Karpas-422 (cell line): ENCODE data around the gene FBXO22. TPM values are rescaled to one million over a fixed set of nuclear protein-coding genes. Genes with fewer than 3 reads are reported as not detected.
A peak's percentile ranks its signal among the peaks of the same experiment; 100 is the strongest.
"Not testable (repeated sequence)": the region's sequence is repeated elsewhere in the genome, so short reads cannot be mapped to it uniquely, and the experiment has no call there.

Source experiments
- DNase-seq: peaks from one replicate; pipeline ENCODE4 v3.0.0-alpha.2; 2015
- H2AFZ ChIP-seq: fragments of 200-600 bp; sonication (generic); 2 replicates; pipeline ENCODE4 v1.6.1; 2014; ENCODE audit warnings: antibody characterized with exemption, low read length, mixed read lengths
- H3K27ac ChIP-seq: fragments of 200-600 bp; sonication (generic); 2 replicates; pipeline ENCODE4 v1.5.1; 2014; ENCODE audit warnings: mild to moderate bottlenecking, low read length, moderate library complexity
- H3K27me3 ChIP-seq: fragments of 200-600 bp; sonication (generic); 2 replicates; pipeline ENCODE4 v1.6.1; 2014; ENCODE audit warnings: low read length, mixed read lengths
- H3K36me3 ChIP-seq: fragments of 200-600 bp; sonication (generic); 2 replicates; pipeline ENCODE4 v1.6.1; 2014; ENCODE audit warnings: low read length, mixed read lengths; ENCODE audit not compliant: insufficient read depth
- H3K4me1 ChIP-seq: fragments of 200-600 bp; sonication (generic); 2 replicates; pipeline ENCODE4 v1.6.1; 2014; ENCODE audit warnings: mild to moderate bottlenecking, low read length, mixed read lengths
- H3K4me2 ChIP-seq: fragments of 200-600 bp; sonication (generic); 2 replicates; pipeline ENCODE4 v1.6.1; 2014; ENCODE audit warnings: low read length, low read depth, mild to moderate bottlenecking; ENCODE audit not compliant: poor library complexity, severe bottlenecking
- H3K4me3 ChIP-seq: fragments of 200-600 bp; sonication (generic); 2 replicates; pipeline ENCODE4 v1.5.1; 2014; ENCODE audit warnings: mild to moderate bottlenecking, antibody characterized with exemption, low read length, mixed read lengths
- H3K79me2 ChIP-seq: fragments of 200-600 bp; sonication (generic); 2 replicates; pipeline ENCODE4 v1.6.1; 2014; ENCODE audit warnings: mild to moderate bottlenecking, low read length, mixed read lengths
- H3K9ac ChIP-seq: fragments of 200-600 bp; sonication (generic); 2 replicates; pipeline ENCODE4 v1.6.0; 2014; ENCODE audit warnings: low read length
- H3K9me2 ChIP-seq: fragments of 200-600 bp; sonication (generic), shearing (Covaris generic); replicated peaks from 2 replicates; pipeline ENCODE4 v1.6.0; 2014; ENCODE audit warnings: mild to moderate bottlenecking, low read length, moderate library complexity; ENCODE audit not compliant: insufficient read depth
- H3K9me3 ChIP-seq: fragments of 300-700, 200-600 bp; sonication (generic); 2 replicates; pipeline ENCODE4 v1.6.1; 2014; ENCODE audit warnings: low read length, mixed read lengths
- H4K20me1 ChIP-seq: fragments of 200-600 bp; sonication (generic); 2 replicates; pipeline ENCODE4 v1.6.1; 2014; ENCODE audit warnings: mild to moderate bottlenecking, antibody characterized with exemption, low read length, low read depth; ENCODE audit not compliant: insufficient read depth
- total RNA-seq: library from RNA; depleted of rRNA; stranded (reverse); fragments of >200 nt; shearing (Covaris generic); gene quantifications from 2 replicates; pipeline ENCODE4 v1.2.3, GENCODE V29; 2014; ENCODE audit warnings: low replicate concordance

The FBXO22 gene
- total RNA-seq, 1 experiment from 2014 or later = 30.1 TPM

DNA sequence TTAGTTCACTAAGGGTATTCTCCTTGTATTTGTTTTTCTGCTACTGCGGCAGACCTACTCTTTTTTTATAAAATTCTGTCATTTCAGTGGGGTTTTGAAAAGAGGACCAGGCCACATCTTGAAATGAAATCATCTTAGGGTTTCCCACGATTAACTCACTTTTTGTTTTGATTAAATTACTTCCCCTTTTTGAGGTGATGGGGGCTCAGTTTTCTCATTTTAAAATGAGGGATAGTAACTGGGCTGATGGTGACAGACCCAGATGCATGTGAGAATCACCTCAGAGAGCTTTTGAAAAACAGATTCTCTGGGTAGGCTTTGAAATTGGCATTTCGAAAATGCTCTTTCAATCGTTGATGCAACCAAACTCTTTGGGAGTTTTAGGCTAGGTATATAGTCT, 36.2 kb upstream of the FBXO22 start:
- Histone ChIP-seq H4K20me1 (no peaks in the 10 kb centered on the region; the same call in 1 of the 2 replicates), H3K9ac (no peak overlapping the region), H3K9me2 (no peaks in the 10 kb centered on the region), H3K4me3 (0 out of 2 replicates have a peak overlapping the region, but pooled peaks have one; percentile 5), H2AFZ (no peak overlapping the region), H3K27me3 (no peaks in the 10 kb centered on the region), H3K4me2 (peak overlapping the region; percentile 66), H3K27ac (0 out of 2 replicates have a peak overlapping the region, but pooled peaks have one; percentile 11), H3K36me3 (0 out of 2 replicates have a peak, but pooled peaks cover 3% of the 10 kb centered on the region), H3K79me2 (peaks cover 29% of the 10 kb centered on the region), H3K9me3 (no peaks in the 10 kb centered on the region), H3K4me1 (peaks cover 51% of the 10 kb centered on the region)
- peak; percentile 53 for DNase-seq

DNA sequence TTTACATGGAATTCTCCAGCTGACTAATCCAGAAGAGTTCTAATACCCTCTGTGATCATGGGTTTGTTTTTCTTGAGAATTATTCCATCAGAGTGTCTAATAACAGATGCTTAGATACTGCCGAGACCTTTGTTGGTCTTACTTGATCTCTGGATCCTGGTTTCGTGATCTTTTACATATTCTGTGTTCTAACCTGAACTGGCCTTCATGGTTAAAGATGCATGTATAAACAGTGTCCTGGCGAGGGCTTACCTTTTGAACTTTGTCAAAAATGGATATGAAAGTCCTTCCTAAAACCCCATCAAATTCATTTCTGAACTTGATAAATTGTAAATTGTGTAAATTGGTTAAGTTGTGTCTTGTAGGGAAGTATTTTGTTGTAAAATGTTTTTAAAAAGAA, 35.7 kb upstream of the FBXO22 start:
- peaks cover 25% of the 10 kb centered on the region for H3K79me2 ChIP-seq

DNA sequence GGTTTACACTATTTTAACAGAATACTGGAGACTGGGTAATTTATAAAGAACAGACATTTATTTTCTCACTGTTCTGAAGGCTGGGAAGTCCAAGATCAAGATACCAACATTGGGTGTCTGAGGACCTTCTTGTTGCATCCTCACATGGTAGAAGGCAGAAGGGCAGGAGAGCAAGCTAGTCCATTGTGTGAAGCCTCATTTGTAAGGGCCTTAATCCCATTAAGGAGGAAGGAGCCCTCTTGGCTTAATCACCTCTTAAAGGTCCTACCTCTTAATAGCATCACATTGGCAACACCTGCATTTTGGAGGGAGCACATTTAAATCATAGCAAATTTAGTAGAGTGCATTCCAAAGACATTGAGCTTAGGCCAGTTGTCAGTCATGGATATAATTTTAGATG, 34.2 kb upstream of the FBXO22 start:
- H2AFZ ChIP-seq = no peak overlapping the region
- H3K4me1 ChIP-seq = peaks cover 51% of the 10 kb centered on the region
- no peaks in the 10 kb centered on the region for H3K9me2 ChIP-seq
- peak overlapping the region; percentile 63 for H3K27ac ChIP-seq
- H3K4me2 ChIP-seq = peak overlapping the region; percentile 66
- no peaks in the 10 kb centered on the region; the same call in 1 of the 2 replicates for H4K20me1 ChIP-seq
- no peaks in the 10 kb centered on the region for H3K9me3 ChIP-seq
- DNase-seq = peak; percentile 50
- peak overlapping the region; percentile 44; the same call in 1 of the 2 replicates for H3K4me3 ChIP-seq
- peaks cover 23% of the 10 kb centered on the region; the same call in 1 of the 2 replicates for H3K79me2 ChIP-seq
- H3K9ac ChIP-seq = 0 out of 2 replicates have a peak overlapping the region, but pooled peaks have one; percentile 8
- no peaks in the 10 kb centered on the region for H3K27me3 ChIP-seq
- H3K36me3 ChIP-seq = peaks cover 8% of the 10 kb centered on the region; the same call in 1 of the 2 replicates

More for the DNA sequence above, 35.7 kb upstream of the FBXO22 start:
- Histone ChIP-seq H3K4me3 (0 out of 2 replicates have a peak overlapping the region, but pooled peaks have one; percentile 5), H3K4me2 (peak overlapping the region; percentile 66), H3K27me3 (no peaks in the 10 kb centered on the region), H4K20me1 (no peaks in the 10 kb centered on the region; the same call in 1 of the 2 replicates), H3K27ac (0 out of 2 replicates have a peak overlapping the region, but pooled peaks have one; percentile 11), H3K9me3 (no peaks in the 10 kb centered on the region), H3K9me2 (no peaks in the 10 kb centered on the region), H3K36me3 (0 out of 2 replicates have a peak, but pooled peaks cover 3% of the 10 kb centered on the region), H3K9ac (no peak overlapping the region), H3K4me1 (peaks cover 51% of the 10 kb centered on the region), H2AFZ (no peak overlapping the region)
- DNase-seq = no peak

DNA sequence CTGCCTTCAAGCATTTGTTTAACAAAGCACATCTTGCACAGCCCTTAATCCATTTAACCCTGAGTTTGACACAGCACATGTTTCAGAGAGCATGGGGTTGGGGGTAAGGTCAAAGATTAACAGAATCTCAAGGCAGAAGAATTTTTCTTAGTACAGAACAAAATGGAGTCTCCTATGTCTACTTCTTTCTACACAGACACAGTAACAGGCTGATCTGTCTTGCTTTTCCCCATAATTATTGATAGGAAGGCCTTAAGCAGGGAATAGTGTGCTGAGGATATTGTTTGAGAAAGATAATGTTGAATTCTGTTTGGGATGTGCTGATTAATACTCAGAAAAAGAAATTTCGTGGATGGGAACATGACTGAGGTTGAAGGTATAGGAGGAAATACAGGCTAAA, 32.1 kb upstream of the FBXO22 start:
- H3K9ac ChIP-seq, H3K9me3 ChIP-seq, H3K4me3 ChIP-seq, DNase-seq, H3K27ac ChIP-seq, H3K4me2 ChIP-seq, H4K20me1 ChIP-seq, H3K27me3 ChIP-seq, H2AFZ ChIP-seq, H3K9me2 ChIP-seq: not testable (repeated sequence)
- peaks cover 11% of the 10 kb centered on the region; the same call in 1 of the 2 replicates for H3K79me2 ChIP-seq
- H3K36me3 ChIP-seq = peaks cover 14% of the 10 kb centered on the region; the same call in 1 of the 2 replicates
- peaks cover 49% of the 10 kb centered on the region for H3K4me1 ChIP-seq

DNA sequence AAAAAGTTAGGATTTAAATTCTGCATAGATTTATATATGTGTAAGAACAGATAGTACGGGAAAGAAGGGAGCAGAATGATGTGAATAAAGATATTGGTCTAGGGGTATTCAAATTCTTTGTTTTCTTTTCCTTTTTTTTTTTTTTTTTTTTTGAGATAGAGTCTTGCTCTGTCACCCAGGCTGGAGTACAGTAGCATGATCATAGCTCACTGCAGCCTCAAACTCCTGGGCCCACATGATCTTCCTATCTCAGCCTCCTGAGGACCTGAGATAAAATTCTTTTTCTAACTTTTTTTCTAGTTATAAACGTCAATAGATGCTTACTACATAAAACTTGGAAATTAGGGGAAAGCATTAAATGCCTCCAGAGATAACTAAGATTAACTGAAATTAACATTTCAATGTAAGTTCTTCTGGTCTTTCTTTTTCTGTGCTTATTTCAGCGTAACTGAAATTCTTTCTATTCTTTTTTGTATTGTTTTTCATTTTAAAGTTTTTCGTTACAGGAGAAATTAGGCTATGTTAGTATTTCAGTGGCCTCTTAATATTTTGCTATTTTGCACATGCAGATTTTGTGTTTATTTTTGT, 31.2 kb upstream of the FBXO22 start:
- H3K4me1 ChIP-seq = peaks cover 44% of the 10 kb centered on the region
- H2AFZ ChIP-seq = no peak overlapping the region
- peaks cover 10% of the 10 kb centered on the region; the same call in 1 of the 2 replicates for H3K79me2 ChIP-seq
- H3K36me3 ChIP-seq = peaks cover 14% of the 10 kb centered on the region; the same call in 1 of the 2 replicates
- DNase-seq = no peak
- no peak overlapping the region for H3K4me3 ChIP-seq
- no peaks in the 10 kb centered on the region for H4K20me1 ChIP-seq
- no peak overlapping the region for H3K27ac ChIP-seq
- H3K27me3 ChIP-seq = no peaks in the 10 kb centered on the region
- H3K9ac ChIP-seq = no peak overlapping the region
- no peaks in the 10 kb centered on the region for H3K9me3 ChIP-seq
- no peak overlapping the region for H3K4me2 ChIP-seq
- H3K9me2 ChIP-seq = no peaks in the 10 kb centered on the region

DNA sequence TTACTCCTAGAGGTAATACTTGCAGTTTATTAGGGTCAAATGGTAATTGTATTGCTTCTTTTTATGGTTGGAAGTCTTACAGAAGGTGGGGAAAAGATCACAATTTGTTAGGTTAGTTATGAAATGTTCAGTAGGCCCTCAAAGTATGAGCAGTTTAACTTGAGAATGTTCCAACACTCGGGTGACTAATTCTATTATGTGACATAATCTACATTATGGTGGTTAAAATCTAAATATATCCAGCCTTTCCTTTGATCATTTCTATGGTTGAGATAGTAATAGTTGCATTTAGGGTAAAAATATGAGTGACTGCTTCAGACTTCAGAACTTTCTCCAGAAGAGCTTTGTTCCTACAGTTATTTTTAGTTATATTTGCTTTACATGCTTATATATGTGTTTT, 19.6 kb upstream of the FBXO22 start:
- DNase-seq = no peak
- no peaks in the 10 kb centered on the region for H4K20me1 ChIP-seq
- no peak overlapping the region for H3K4me3 ChIP-seq
- H3K4me1 ChIP-seq = peaks cover 15% of the 10 kb centered on the region
- peaks cover 7% of the 10 kb centered on the region; the same call in 1 of the 2 replicates for H3K79me2 ChIP-seq
- no peaks in the 10 kb centered on the region for H3K27me3 ChIP-seq
- no peak overlapping the region for H3K4me2 ChIP-seq
- peaks cover 6% of the 10 kb centered on the region; the same call in 1 of the 2 replicates for H3K36me3 ChIP-seq
- H3K9ac ChIP-seq = no peak overlapping the region
- H3K27ac ChIP-seq = no peak overlapping the region
- no peaks in the 10 kb centered on the region for H3K9me2 ChIP-seq
- H3K9me3 ChIP-seq = no peaks in the 10 kb centered on the region
- no peak overlapping the region for H2AFZ ChIP-seq

DNA sequence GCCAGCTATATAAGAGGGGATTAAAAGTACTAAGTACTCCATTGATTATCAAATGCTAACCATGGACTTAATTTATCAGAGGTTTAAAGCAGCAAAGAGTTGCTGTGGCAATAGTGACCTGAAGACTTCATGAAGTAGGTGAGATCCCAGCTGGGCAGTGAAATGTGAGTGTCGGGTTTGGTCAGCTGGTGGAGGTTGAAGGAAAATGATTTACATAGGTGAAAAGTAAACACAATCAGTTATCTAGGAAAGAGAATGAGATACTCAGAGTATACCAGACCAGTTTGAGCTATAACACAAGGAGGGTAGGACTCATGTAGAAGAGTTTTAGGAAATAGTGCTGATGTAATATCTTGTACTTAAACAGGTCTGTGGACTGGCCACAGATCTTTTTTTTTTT, 16.5 kb upstream of the FBXO22 start:
- H2AFZ ChIP-seq = no peak overlapping the region
- no peak overlapping the region for H3K9ac ChIP-seq
- H3K4me3 ChIP-seq = no peak overlapping the region
- H3K9me2 ChIP-seq = no peaks in the 10 kb centered on the region
- H3K4me1 ChIP-seq = peaks cover 17% of the 10 kb centered on the region
- H3K4me2 ChIP-seq = no peak overlapping the region
- H3K36me3 ChIP-seq = peaks cover 3% of the 10 kb centered on the region; the same call in 1 of the 2 replicates
- no peaks in the 10 kb centered on the region for H3K9me3 ChIP-seq
- peaks cover 7% of the 10 kb centered on the region; the same call in 1 of the 2 replicates for H3K79me2 ChIP-seq
- no peak for DNase-seq
- H3K27ac ChIP-seq = no peak overlapping the region
- H4K20me1 ChIP-seq = no peaks in the 10 kb centered on the region
- no peaks in the 10 kb centered on the region for H3K27me3 ChIP-seq

DNA sequence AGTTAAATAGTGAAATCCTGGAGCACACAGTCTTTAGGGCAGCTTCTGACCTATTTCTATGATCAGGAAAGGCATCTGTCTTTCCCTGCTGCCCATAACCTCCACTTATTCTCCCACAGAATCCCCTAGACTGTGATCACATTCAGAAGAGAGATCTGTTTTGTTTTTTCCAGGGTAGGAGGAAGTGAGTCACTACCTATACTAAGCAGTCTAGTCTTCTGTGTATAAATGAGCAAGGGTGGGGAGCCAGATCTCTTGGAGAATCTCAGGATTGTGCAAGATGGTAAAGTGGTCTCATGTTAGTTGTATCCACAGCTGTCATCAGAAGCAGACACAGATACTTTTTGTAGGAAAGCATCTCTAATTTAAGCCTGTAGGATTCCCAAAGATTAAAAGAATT, 11.8 kb upstream of the FBXO22 start:
- Histone ChIP-seq H4K20me1 (no peaks in the 10 kb centered on the region), H3K79me2 (no peaks in the 10 kb centered on the region; the same call in 1 of the 2 replicates), H3K4me3 (no peak overlapping the region), H3K9ac (no peak overlapping the region), H3K27me3 (no peaks in the 10 kb centered on the region), H3K4me2 (no peak overlapping the region), H3K9me3 (no peaks in the 10 kb centered on the region), H3K36me3 (peaks cover 3% of the 10 kb centered on the region; the same call in 1 of the 2 replicates), H2AFZ (no peak overlapping the region), H3K4me1 (peaks cover 10% of the 10 kb centered on the region), H3K9me2 (no peaks in the 10 kb centered on the region), H3K27ac (no peak overlapping the region)
- no peak for DNase-seq
